H1 (cell line): ENCODE measurements around the gene SPOP. TPM values are rescaled to one million over a fixed set of nuclear protein-coding genes. Genes with fewer than 3 reads are reported as not detected.

Experiments
- CTCF ChIA-PET: fragments of 300-600 bp; sonication (Branson Sonifier 250); formaldehyde crosslinking; loops from one replicate; lab custom pipeline; 2021; ENCODE audit not compliant: partially characterized antibody; lab: Charles Lee
- POLR2A ChIA-PET: fragments of 300-600 bp; sonication (Branson Sonifier 250); formaldehyde crosslinking; loops from one replicate; lab custom pipeline; 2021; ENCODE audit warnings: inconsistent platforms; ENCODE audit not compliant: partially characterized antibody; lab: Charles Lee
- DNase-seq, 2 experiments: peaks; one replicate each; pipeline versions ENCODE4 v3.0.0 to v3.0.0-alpha.2; 2010 to 2022; ENCODE audit warnings: low spot score in 2 of 2, low read depth in 1 of 2, mixed read lengths in 1 of 2
- FAIRE-seq: peaks from 2 replicates; lab custom pipeline; 2011; peaks lifted over from hg19 to GRCh38; lab: Jason Lieb, UNC
- H2AFZ ChIP-seq: 2 replicates; pipeline ENCODE4 v1.8.1; 2012; ENCODE audit warnings: low read length, inconsistent platforms
- H2AK5ac ChIP-seq: 2 replicates; pipeline ENCODE4 v1.6.1; 2013; ENCODE audit warnings: low read depth, low read length
- H2BK120ac ChIP-seq: replicated peaks from 2 replicates; pipeline ENCODE3; 2013; ENCODE audit warnings: low read depth, low read length, inconsistent platforms
- H2BK12ac ChIP-seq: 2 replicates; pipeline ENCODE4 v1.6.1; 2013; ENCODE audit warnings: low read depth, low read length
- H2BK15ac ChIP-seq: 2 replicates; pipeline ENCODE4 v1.6.1; 2013; ENCODE audit warnings: low read length
- H2BK20ac ChIP-seq: 2 replicates; pipeline ENCODE4 v1.6.1; 2013; ENCODE audit warnings: low read length
- H2BK5ac ChIP-seq: 2 replicates; pipeline ENCODE4 v1.6.1; 2013; ENCODE audit warnings: low read depth, low read length
- H3K14ac ChIP-seq: 2 replicates; pipeline ENCODE4 v1.6.1; 2013; ENCODE audit warnings: inconsistent platforms; ENCODE audit not compliant: insufficient read length
- H3K18ac ChIP-seq: 2 replicates; pipeline ENCODE4 v1.6.1; 2013; ENCODE audit warnings: low read length; ENCODE audit errors: extremely low read depth
- H3K23ac ChIP-seq: 2 replicates; pipeline ENCODE4 v1.6.1; 2013; ENCODE audit warnings: inconsistent platforms; ENCODE audit not compliant: insufficient read length
- H3K23me2 ChIP-seq: 2 replicates; pipeline ENCODE4 v1.6.1; 2013; ENCODE audit warnings: low read depth, low read length
- H3K27ac ChIP-seq: 2 replicates; pipeline ENCODE4 v1.6.1; 2011; ENCODE audit warnings: low read depth, low read length, inconsistent platforms
- H3K27me3 ChIP-seq, 4 experiments: replicated peaks in 1 of 4; 1 replicate in 1 of 4; 2 replicates in 3 of 4; pipeline versions ENCODE4 v1.6.1 to v1.8.1; 2011 to 2013; ENCODE audit warnings: low read length in 3 of 4, mild to moderate bottlenecking in 3 of 4, inconsistent platforms in 2 of 4, mixed read lengths in 2 of 4, moderate library complexity in 1 of 4; ENCODE audit not compliant: control insufficient read depth in 3 of 4, insufficient read depth in 3 of 4; ENCODE audit errors: extremely low read depth in 1 of 4
- H3K36me3 ChIP-seq, 4 experiments: 2 replicates each; pipeline versions ENCODE4 v1.6.1 to v1.8.1; 2011 to 2013; ENCODE audit warnings: mild to moderate bottlenecking in 4 of 4, low read length in 3 of 4, moderate library complexity in 2 of 4, control low read depth in 1 of 4, inconsistent platforms in 1 of 4; ENCODE audit not compliant: insufficient read depth in 4 of 4, control insufficient read depth in 2 of 4
- H3K4ac ChIP-seq: replicated peaks from 2 replicates; pipeline ENCODE3; 2013; ENCODE audit warnings: low read length, low read depth, mixed read lengths, inconsistent platforms; ENCODE audit not compliant: insufficient read length
- H3K4me1 ChIP-seq, 4 experiments: replicated peaks in 1 of 4; 1 replicate in 1 of 4; 2 replicates in 3 of 4; pipeline versions ENCODE4 v1.6.1 to v1.8.1; 2011 to 2013; ENCODE audit warnings: low read length in 3 of 4, inconsistent platforms in 2 of 4, mixed read lengths in 1 of 4; ENCODE audit not compliant: insufficient read depth in 4 of 4, control insufficient read depth in 3 of 4
- H3K4me2 ChIP-seq, 2 experiments: 2 replicates each; pipeline versions ENCODE4 v1.6.1 to v1.8.1; 2011 to 2013; ENCODE audit warnings: low read depth in 2 of 2, low read length in 2 of 2, control low read depth in 1 of 2, inconsistent platforms in 1 of 2, mild to moderate bottlenecking in 1 of 2; ENCODE audit not compliant: insufficient read depth in 1 of 2
- H3K4me3 ChIP-seq, 4 experiments: fragments of 200-600, 300-600 bp in 1 of 4; sonication (generic), shearing (Covaris generic), sonication (Bioruptor Twin) in 1 of 4; 2 replicates each; pipeline versions ENCODE4 v1.5.1 to v1.8.1; 2011 to 2016; ENCODE audit warnings: low read length in 4 of 4, low read depth in 3 of 4, control low read depth in 2 of 4, inconsistent platforms in 2 of 4, mild to moderate bottlenecking in 2 of 4, mixed read lengths in 1 of 4, moderate library complexity in 1 of 4; ENCODE audit not compliant: insufficient read depth in 2 of 4; ENCODE audit errors: extremely low read depth in 1 of 4
- H3K56ac ChIP-seq: replicated peaks from 2 replicates; pipeline ENCODE3; 2013; ENCODE audit warnings: low read depth, mild to moderate bottlenecking, mixed read lengths, low read length, inconsistent platforms; ENCODE audit not compliant: insufficient read length
- H3K79me1 ChIP-seq: 2 replicates; pipeline ENCODE4 v1.6.1; 2013; ENCODE audit warnings: low read depth, low read length, control low read depth
- H3K79me2 ChIP-seq, 2 experiments: 2 replicates each; pipeline versions ENCODE4 v1.6.1 to v1.8.1; 2012 to 2013; ENCODE audit warnings: low read length in 2 of 2, mild to moderate bottlenecking in 2 of 2, inconsistent platforms in 1 of 2; ENCODE audit not compliant: insufficient read depth in 2 of 2, control insufficient read depth in 1 of 2
- H3K9ac ChIP-seq, 4 experiments: replicated peaks in 1 of 4; 1 replicate in 1 of 4; 2 replicates in 3 of 4; pipeline versions ENCODE4 v1.6.1 to v1.8.1; 2011 to 2013; ENCODE audit warnings: low read depth in 3 of 4, low read length in 3 of 4, control low read depth in 2 of 4, mild to moderate bottlenecking in 2 of 4, moderate library complexity in 2 of 4, inconsistent platforms in 1 of 4; ENCODE audit errors: extremely low read depth in 1 of 4
- H3K9me3 ChIP-seq, 2 experiments: 2 replicates each; pipeline versions ENCODE4 v1.6.1 to v1.8.1; 2012 to 2013; ENCODE audit warnings: mild to moderate bottlenecking in 2 of 2, moderate library complexity in 2 of 2, control low read depth in 1 of 2, inconsistent platforms in 1 of 2, low read depth in 1 of 2, low read length in 1 of 2, mixed read lengths in 1 of 2; ENCODE audit not compliant: insufficient read depth in 2 of 2
- H4K20me1 ChIP-seq, 2 experiments: replicated peaks in 1 of 2; 2 replicates each; pipeline versions ENCODE3 to v1.8.1; 2011 to 2013; ENCODE audit warnings: inconsistent platforms in 2 of 2, low read length in 2 of 2, mild to moderate bottlenecking in 1 of 2; ENCODE audit not compliant: insufficient read depth in 2 of 2, control insufficient read depth in 1 of 2
- H4K5ac ChIP-seq: 2 replicates; pipeline ENCODE4 v1.6.1; 2013; ENCODE audit warnings: low read length, low read depth, mixed read lengths, inconsistent platforms; ENCODE audit not compliant: insufficient read length
- H4K8ac ChIP-seq: 2 replicates; pipeline ENCODE4 v1.8.0; 2013; ENCODE audit warnings: mild to moderate bottlenecking, moderate library complexity, low read length, inconsistent platforms; ENCODE audit not compliant: insufficient read depth; ENCODE audit errors: extremely low read depth
- H4K91ac ChIP-seq: replicated peaks from 2 replicates; pipeline ENCODE3; 2013; ENCODE audit warnings: low read length, mixed read lengths, inconsistent platforms; ENCODE audit not compliant: insufficient read length
- ASH2L ChIP-seq: fragments of 200-600, 300-600 bp; sonication (generic); IDR thresholded peaks from one replicate; pipeline ENCODE4 v1.7.1; 2017; ENCODE audit warnings: low read length
- BCL11A ChIP-seq, 2 experiments: IDR thresholded peaks; one replicate each; pipeline ENCODE4 v1.6.1; 2011; ENCODE audit warnings: low read depth in 2 of 2, low read length in 2 of 2, mild to moderate bottlenecking in 2 of 2
- BRCA1 ChIP-seq: IDR thresholded peaks from 2 replicates; pipeline ENCODE4 v1.6.1; 2012; ENCODE audit warnings: low read depth, low read length, improper control_type of control experiment
- CHD2 ChIP-seq: IDR thresholded peaks from 2 replicates; pipeline ENCODE4 v1.6.1; 2012; ENCODE audit warnings: low read length, improper control_type of control experiment
- CTBP2 ChIP-seq: IDR thresholded peaks from 2 replicates; pipeline ENCODE4 v1.7.0; 2011; ENCODE audit warnings: borderline replicate concordance, mild to moderate bottlenecking, moderate library complexity, mixed read lengths, low read length; ENCODE audit not compliant: insufficient read depth, insufficient read length
- JUND ChIP-seq: IDR thresholded peaks from 2 replicates; pipeline ENCODE4 v1.6.1; 2011; ENCODE audit warnings: mild to moderate bottlenecking, improper control_type of control experiment, low read length
- KDM4A ChIP-seq: IDR thresholded peaks from one replicate; pipeline ENCODE4 v1.7.1; 2012; ENCODE audit warnings: low read depth, mild to moderate bottlenecking, moderate library complexity, low read length, inconsistent platforms; ENCODE audit not compliant: severe bottlenecking
- POLR2A ChIP-seq, 2 experiments: IDR thresholded peaks; 1 replicate in 1 of 2; 2 replicates in 1 of 2; pipeline ENCODE4 v1.6.1; 2011; ENCODE audit warnings: low read depth in 2 of 2, low read length in 2 of 2, mild to moderate bottlenecking in 2 of 2; ENCODE audit errors: control extremely low read depth in 1 of 2
- POU5F1 ChIP-seq: IDR thresholded peaks from 2 replicates; pipeline ENCODE4 v1.6.1; 2011; ENCODE audit warnings: low read depth, mild to moderate bottlenecking, low read length, moderate library complexity
- SIRT6 ChIP-seq: IDR thresholded peaks from one replicate; pipeline ENCODE4 v1.7.1; 2012; ENCODE audit warnings: low read length, inconsistent platforms
- WGBS, 2 experiments: shearing (Covaris generic) in 1 of 2; methylation state at CpG; one replicate each; pipeline versions ENCODE4 v1.1.6 to v1.1.7; 2013 to 2015; ENCODE audit warnings: low lambda C conversion rate in 2 of 2, mixed read lengths in 2 of 2, inconsistent platforms in 1 of 2, low coverage in 1 of 2, missing lambda C conversion rate in 1 of 2; ENCODE audit not compliant: insufficient replicate concordance in 2 of 2, insufficient coverage in 1 of 2, insufficient read length in 1 of 2; ENCODE audit errors: extremely low coverage in 1 of 2, missing lambda C conversion rate in 1 of 2; 5-methylcytosine and 5-hydroxymethylcytosine counted together
- polyA plus RNA-seq, 7 experiments: library from polyadenylated mRNA; depleted of rRNA in 3 of 7; stranded (reverse) in 5 of 7; unstranded in 2 of 7; fragments of >200 nt in 5 of 7; fragments of 200-250 nt in 2 of 7; gene quantifications; 1 replicate in 5 of 7; 2 replicates in 1 of 7; 4 replicates in 1 of 7; pipeline versions ENCODE4 v1.2.1 to v1.2.3, GENCODE V29; 2011 to 2013; ENCODE audit warnings: missing spikeins in 2 of 7, mixed read lengths in 2 of 7
- total RNA-seq: library from RNA; stranded (reverse); fragmentation: NEBNext Ultra II Directional; extraction: Animal tissue kit (Norgen Biotek cat#: 25700); gene quantifications from 2 replicates; pipeline ENCODE4 v1.2.1, GENCODE V29; 2021
- TF ChIP-seq, protein P1 (sequence below): IDR thresholded peaks from 2 replicates; pipeline ENCODE4 v1.6.1; 2011; ENCODE audit warnings: low read length, improper control_type of control experiment

The SPOP gene
- total and polyA plus RNA-seq, 2 of the 8 experiments (the other 6 are each of a cell fraction or from before 2014, with no cell fraction given) = 13.3 to 25.6 TPM

DNA sequence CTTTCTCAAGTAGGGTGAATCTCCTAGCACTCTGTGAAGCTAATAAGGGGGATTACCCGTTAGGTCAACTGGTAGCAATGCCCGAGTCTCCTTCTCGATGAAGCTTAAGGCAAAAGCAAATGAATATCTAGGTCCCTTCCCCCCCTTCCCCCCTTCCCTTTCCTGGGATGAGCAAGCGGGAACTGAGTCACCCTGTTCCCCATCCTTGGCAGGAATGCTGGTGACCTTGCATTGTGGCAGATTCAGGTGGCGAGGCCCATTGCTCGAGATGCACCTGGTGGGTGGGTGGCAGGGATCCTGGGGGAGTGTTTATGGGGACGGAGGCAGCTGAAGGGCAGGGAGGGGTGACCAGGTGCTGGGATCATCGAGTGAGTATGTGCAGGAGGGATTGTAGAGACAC, 95.1 kb downstream of the SPOP start:
- Histone ChIP-seq H2AK5ac (no peak overlapping the region), H3K14ac (no peak overlapping the region), H2BK120ac (no peak overlapping the region), H2BK12ac (no peak overlapping the region), H3K4me2 (no peak overlapping the region), H3K23me2 (0 out of 2 replicates have a peak, but pooled peaks cover 2% of the 10 kb centered on the region), H4K20me1 (peaks cover 0 to 4% of the 10 kb centered on the region in 2 experiments), H3K9ac (no peak overlapping the region), H3K79me2 (no peaks in the 10 kb centered on the region), H3K4me1 (peaks cover 0 to 5% (median under 1%) of the 10 kb centered on the region in 4 experiments; a peak in 3 of 7 replicates), H2BK15ac (no peak overlapping the region)
- 88% methylated on average over 8 of the region's 8 CpGs; no CpG with 5 or more reads in 1 of the 2 experiments for WGBS, 2 experiments
- FAIRE-seq = no peak
- no peak for TF ChIP-seq BRCA1
- TF ChIP-seq POU5F1 = no peak
- TF ChIP-seq BCL11A (IDR thresholded peaks at IDR 0.05; ENCODE audit: low read depth in 2 of 2, low read length in 2 of 2) = no peak
- TF ChIP-seq, protein P1, sequence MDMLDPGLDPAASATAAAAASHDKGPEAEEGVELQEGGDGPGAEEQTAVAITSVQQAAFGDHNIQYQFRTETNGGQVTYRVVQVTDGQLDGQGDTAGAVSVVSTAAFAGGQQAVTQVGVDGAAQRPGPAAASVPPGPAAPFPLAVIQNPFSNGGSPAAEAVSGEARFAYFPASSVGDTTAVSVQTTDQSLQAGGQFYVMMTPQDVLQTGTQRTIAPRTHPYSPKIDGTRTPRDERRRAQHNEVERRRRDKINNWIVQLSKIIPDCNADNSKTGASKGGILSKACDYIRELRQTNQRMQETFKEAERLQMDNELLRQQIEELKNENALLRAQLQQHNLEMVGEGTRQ = no peak
- no peak for TF ChIP-seq KDM4A
- TF ChIP-seq ASH2L = no peak
- TF ChIP-seq CHD2 = no peak
- TF ChIP-seq SIRT6 = no peak
- no peak for TF ChIP-seq JUND
- no peak for TF ChIP-seq POLR2A (IDR thresholded peaks at IDR 0.05; ENCODE audit: control extremely low read depth in 1 of 2, low read depth in 2 of 2, low read length in 2 of 2)
- TF ChIP-seq CTBP2 = no peak
- TF ChIP-seq, all 59 proteins: peak for 0
- ChIA-PET CTCF (interaction anchor here (0.6 to 4.9 kb wide), 8 partner anchors 10 to 125 kb away, joined by 3 to 27 read pairs (median 4); partner anchors contain the start of gene SLC35B1), POLR2A (interaction anchor here (1.4 to 1.5 kb wide), 2 partner anchors 14 to 125 kb away, joined by 4 read pairs; partner anchors contain the start of gene SLC35B1)
- no peak overlapping the region for H4K8ac ChIP-seq
- no peak overlapping the region for H3K23ac ChIP-seq
- H3K27me3 ChIP-seq = peaks cover 0 to 5% (median 1%) of the 10 kb centered on the region in 4 experiments; a peak in 3 of 7 replicates
- no peak overlapping the region for H3K4ac ChIP-seq
- H3K27ac ChIP-seq = no peak overlapping the region; the same call in 1 of the 2 replicates
- DNase-seq = no peak
- no peak overlapping the region for H4K5ac ChIP-seq
- H2AFZ ChIP-seq = no peak overlapping the region
- H2BK5ac ChIP-seq = no peak overlapping the region
- H3K9me3 ChIP-seq = no peaks in the 10 kb centered on the region
- H3K4me3 ChIP-seq = no peak overlapping the region
- H3K18ac ChIP-seq = no peak overlapping the region
- H3K56ac ChIP-seq = no peak overlapping the region
- no peak overlapping the region for H4K91ac ChIP-seq
- no peak overlapping the region for H2BK20ac ChIP-seq
- no peaks in the 10 kb centered on the region for H3K79me1 ChIP-seq
- no peaks in the 10 kb centered on the region for H3K36me3 ChIP-seq
